Measurements from ENCODE around the gene AKNA. TPM values are rescaled to one million over a fixed set of nuclear protein-coding genes. Genes with fewer than 3 reads are reported as not detected.

Gene AKNA
- total and polyA plus RNA-seq, 2 donors (not counting 1 experiment from before 2014, with no cell fraction given): 178 to 407 TPM

DNA sequence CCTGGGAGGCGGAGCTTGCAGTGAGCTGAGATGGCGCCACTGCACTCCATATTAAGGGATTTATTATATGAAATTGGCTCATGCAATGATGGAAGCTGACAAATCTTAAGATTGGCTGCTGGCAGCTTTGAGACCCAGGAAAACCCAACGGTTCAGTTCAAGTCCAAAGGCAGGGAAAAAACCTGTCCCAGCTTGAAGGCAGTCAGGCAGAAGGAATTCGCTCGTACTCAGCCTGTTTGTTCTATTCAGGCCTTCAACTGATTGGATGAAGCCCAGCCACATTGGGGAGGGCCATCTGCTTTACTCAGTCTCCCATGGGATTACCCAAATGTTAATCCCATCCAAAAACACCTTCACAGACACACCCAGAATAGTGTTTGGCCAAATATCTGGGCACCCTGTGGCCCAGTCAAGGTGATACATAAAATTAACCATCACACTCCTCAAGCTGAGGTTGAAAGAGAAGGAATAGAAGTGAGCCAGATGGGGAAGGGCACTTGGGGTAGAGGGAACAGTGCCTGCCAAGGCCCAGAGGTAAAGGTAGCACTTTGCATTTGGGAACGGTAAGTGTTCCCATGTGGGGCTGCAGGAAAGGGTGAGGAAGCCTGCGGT, 73.4 kb downstream of the AKNA start:
- ChIA-PET CTCF (interaction anchor here (0.8 kb wide), 1 partner anchor 23 kb away, joined by 3 read pairs; no protein-coding TSS in a partner anchor), POLR2A (no interaction called here)
- Histone ChIP-seq H3K9me3 (ENCODE audit: control extremely low read depth in 1 of 3, control insufficient read depth in 2 of 3, insufficient read depth in 1 of 3, low read length in 2 of 3) (peaks cover 0 to 14% (median 3%) of the 10 kb centered on the region in 3 donors), H2AFZ (ENCODE audit: insufficient read depth, low read depth, low read length, poor library complexity, severe bottlenecking) (no peak overlapping the region), H3K27me3 (replicated peaks in 1 of 4; ENCODE audit: control extremely low read depth in 1 of 4, control insufficient read depth in 3 of 4, insufficient read depth in 4 of 4, low read length in 3 of 4) (no peaks in the 10 kb centered on the region), H3K79me2 (ENCODE audit: control insufficient read depth, insufficient read depth, low read length) (no peaks in the 10 kb centered on the region), H3K4me3 (ENCODE audit: control extremely low read depth in 1 of 5, extremely low read depth in 1 of 5, insufficient read depth in 1 of 5, low read depth in 2 of 5, low read length in 4 of 5) (no peak overlapping the region), H3K4me2 (replicated peaks; ENCODE audit: low read depth, low read length, poor library complexity, severe bottlenecking) (no peak overlapping the region), H3K9ac (ENCODE audit: low read length) (no peak overlapping the region), H4K20me1 (ENCODE audit: control insufficient read depth, insufficient read depth, low read length, poor library complexity, severe bottlenecking) (no peaks in the 10 kb centered on the region), H3K4me1 (ENCODE audit: control insufficient read depth in 2 of 2, insufficient read depth in 2 of 2, low read length in 2 of 2) (no peaks in the 10 kb centered on the region), H3K27ac (ENCODE audit: low read length in 2 of 2) (no peak overlapping the region), H3K36me3 (replicated peaks in 1 of 2; ENCODE audit: control extremely low read depth in 1 of 2, control insufficient read depth in 1 of 2, extremely low read depth in 1 of 2, insufficient read depth in 2 of 2, low read length in 1 of 2) (no peaks in the 10 kb centered on the region)
- WGBS (ENCODE audit: insufficient coverage): 84% methylated on average over 7 of the region's 7 CpGs
- Mint-ChIP-seq H3K27me3 (peaks cover 9% of the 10 kb centered on the region), H3K27ac (no peak overlapping the region), H3K4me3 (no peak overlapping the region), H3K4me1 (no peaks in the 10 kb centered on the region), H3K9me3 (ENCODE audit: insufficient read depth) (no peaks in the 10 kb centered on the region)
- TF ChIP-seq, protein P1, sequence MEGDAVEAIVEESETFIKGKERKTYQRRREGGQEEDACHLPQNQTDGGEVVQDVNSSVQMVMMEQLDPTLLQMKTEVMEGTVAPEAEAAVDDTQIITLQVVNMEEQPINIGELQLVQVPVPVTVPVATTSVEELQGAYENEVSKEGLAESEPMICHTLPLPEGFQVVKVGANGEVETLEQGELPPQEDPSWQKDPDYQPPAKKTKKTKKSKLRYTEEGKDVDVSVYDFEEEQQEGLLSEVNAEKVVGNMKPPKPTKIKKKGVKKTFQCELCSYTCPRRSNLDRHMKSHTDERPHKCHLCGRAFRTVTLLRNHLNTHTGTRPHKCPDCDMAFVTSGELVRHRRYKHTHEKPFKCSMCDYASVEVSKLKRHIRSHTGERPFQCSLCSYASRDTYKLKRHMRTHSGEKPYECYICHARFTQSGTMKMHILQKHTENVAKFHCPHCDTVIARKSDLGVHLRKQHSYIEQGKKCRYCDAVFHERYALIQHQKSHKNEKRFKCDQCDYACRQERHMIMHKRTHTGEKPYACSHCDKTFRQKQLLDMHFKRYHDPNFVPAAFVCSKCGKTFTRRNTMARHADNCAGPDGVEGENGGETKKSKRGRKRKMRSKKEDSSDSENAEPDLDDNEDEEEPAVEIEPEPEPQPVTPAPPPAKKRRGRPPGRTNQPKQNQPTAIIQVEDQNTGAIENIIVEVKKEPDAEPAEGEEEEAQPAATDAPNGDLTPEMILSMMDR (IDR thresholded peaks at IDR 0.05): no peak
- TF ChIP-seq EZH2 (IDR thresholded peaks at IDR 0.05; ENCODE audit: borderline replicate concordance, insufficient read depth, low read depth, low read length, poor library complexity, severe bottlenecking): no peak
- intact Hi-C loops (cut with micrococcal nuclease): no loop called here
- DNase-seq: no peak
- no peak for ATAC-seq (ENCODE audit: low read depth)

DNA sequence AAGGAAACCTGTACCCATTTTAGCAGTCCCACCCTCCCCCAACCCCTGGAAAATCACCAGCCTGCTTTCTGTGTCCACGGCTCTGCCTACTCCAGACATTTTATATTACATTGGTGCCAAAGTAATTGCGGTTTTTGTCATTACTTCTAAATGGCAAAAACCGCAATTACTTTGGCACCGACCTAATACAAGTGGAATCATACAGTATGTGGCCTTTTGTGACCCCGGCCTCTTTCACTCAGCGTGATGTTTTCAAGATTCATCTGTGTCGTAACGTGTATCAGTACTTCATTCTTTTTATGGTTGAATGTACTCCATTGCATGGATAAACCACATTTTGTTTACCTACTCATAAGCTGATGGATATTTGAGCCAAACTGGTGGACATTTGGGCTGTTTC, 74.6 kb downstream of the AKNA start:
- POLR2A ChIA-PET: no interaction called here

More for the DNA sequence above, 74.6 kb downstream of the AKNA start:
- H3K9me3 Mint-ChIP-seq (ENCODE audit: insufficient read depth): no peaks in the 10 kb centered on the region
- H3K36me3 ChIP-seq (replicated peaks in 1 of 2; ENCODE audit: control extremely low read depth in 1 of 2, control insufficient read depth in 1 of 2, extremely low read depth in 1 of 2, insufficient read depth in 2 of 2, low read length in 1 of 2): no peaks in the 10 kb centered on the region
- 100% methylated on average over 4 of the region's 8 CpGs for WGBS (ENCODE audit: insufficient coverage)
- no peak for DNase-seq
- no peak overlapping the region for H2AFZ ChIP-seq (ENCODE audit: insufficient read depth, low read depth, low read length, poor library complexity, severe bottlenecking)
- H4K20me1 ChIP-seq (ENCODE audit: control insufficient read depth, insufficient read depth, low read length, poor library complexity, severe bottlenecking): no peaks in the 10 kb centered on the region
- H3K4me1 ChIP-seq (ENCODE audit: control insufficient read depth in 2 of 2, insufficient read depth in 2 of 2, low read length in 2 of 2): no peaks in the 10 kb centered on the region
- intact Hi-C loops (cut with micrococcal nuclease): no loop called here
- H3K4me1 Mint-ChIP-seq: no peaks in the 10 kb centered on the region
- TF ChIP-seq EZH2 (IDR thresholded peaks at IDR 0.05; ENCODE audit: borderline replicate concordance, insufficient read depth, low read depth, low read length, poor library complexity, severe bottlenecking): no peak
- no peaks in the 10 kb centered on the region for H3K27me3 ChIP-seq (replicated peaks in 1 of 4; ENCODE audit: control extremely low read depth in 1 of 4, control insufficient read depth in 3 of 4, insufficient read depth in 4 of 4, low read length in 3 of 4)
- H3K4me2 ChIP-seq (replicated peaks; ENCODE audit: low read depth, low read length, poor library complexity, severe bottlenecking): no peak overlapping the region
- H3K4me3 Mint-ChIP-seq: no peak overlapping the region
- CTCF ChIA-PET: interaction anchor here (0.8 kb wide), 1 partner anchor 22 kb away, joined by 3 read pairs; no protein-coding TSS in a partner anchor
- H3K27ac Mint-ChIP-seq: no peak overlapping the region
- no peaks in the 10 kb centered on the region for H3K79me2 ChIP-seq (ENCODE audit: control insufficient read depth, insufficient read depth, low read length)
- H3K4me3 ChIP-seq (ENCODE audit: control extremely low read depth in 1 of 5, extremely low read depth in 1 of 5, insufficient read depth in 1 of 5, low read depth in 2 of 5, low read length in 4 of 5): no peak overlapping the region
- H3K27ac ChIP-seq (ENCODE audit: low read length in 2 of 2): no peak overlapping the region
- peaks cover 4% of the 10 kb centered on the region for H3K27me3 Mint-ChIP-seq
- no peak overlapping the region for H3K9ac ChIP-seq (ENCODE audit: low read length)
- peaks cover 0 to 14% (median 3%) of the 10 kb centered on the region in 3 donors for H3K9me3 ChIP-seq (ENCODE audit: control extremely low read depth in 1 of 3, control insufficient read depth in 2 of 3, insufficient read depth in 1 of 3, low read length in 2 of 3)
- ATAC-seq (ENCODE audit: low read depth): no peak
